Calu3 (cell line): ENCODE data around the gene RNASEH2C. TPM values are rescaled to one million over a fixed set of nuclear protein-coding genes. Genes with fewer than 3 reads are reported as not detected.
"Not testable (repeated sequence)": the region's sequence is repeated elsewhere in the genome, so short reads cannot be mapped to it uniquely, and the experiment has no call there.

ENCODE experiments used
- BruUV-seq: library from RNA; stranded (reverse); fragments of 400-500 nt; replicated peaks from 2 replicates; lab custom pipeline; 2021; lab: Mats Ljungman, UMichigan
- CTCF ChIA-PET: fragments of 300-600 bp; sonication (Branson Sonifier 250); formaldehyde crosslinking; loops from one replicate; lab custom pipeline; 2022; ENCODE audit warnings: antibody characterized with exemption; lab: Charles Lee
- DNase-seq: peaks from one replicate; pipeline ENCODE4 v3.0.0; 2022
- H3K27ac Mint-ChIP-seq: one replicate; pipeline ENCODE4 v1.8.0; 2022; ENCODE audit warnings: mixed read lengths; ENCODE audit not compliant: unreplicated experiment
- H3K27me3 Mint-ChIP-seq: one replicate; pipeline ENCODE4 v1.8.0; 2022; ENCODE audit warnings: mixed read lengths; ENCODE audit not compliant: unreplicated experiment
- H3K36me3 Mint-ChIP-seq: one replicate; pipeline ENCODE4 v1.8.0; 2022; ENCODE audit warnings: mild to moderate bottlenecking, moderate library complexity, mixed read lengths; ENCODE audit not compliant: insufficient read depth, unreplicated experiment
- H3K4me1 Mint-ChIP-seq: one replicate; pipeline ENCODE4 v1.8.0; 2022; ENCODE audit warnings: mild to moderate bottlenecking, low read depth, mixed read lengths; ENCODE audit not compliant: unreplicated experiment
- H3K4me3 Mint-ChIP-seq: one replicate; pipeline ENCODE4 v1.8.0; 2022; ENCODE audit warnings: mild to moderate bottlenecking, low read depth, moderate library complexity, mixed read lengths; ENCODE audit not compliant: unreplicated experiment
- H3K9me3 Mint-ChIP-seq: one replicate; pipeline ENCODE4 v1.8.0; 2022; ENCODE audit warnings: low read depth, mixed read lengths; ENCODE audit not compliant: unreplicated experiment
- CTCF ChIP-seq: fragments of 200-600 bp; IDR thresholded peaks from one replicate; pipeline ENCODE4 v1.8.0; 2022; ENCODE audit warnings: antibody characterized with exemption; ENCODE audit not compliant: unreplicated experiment
- intact Hi-C: fragments of 100-400 bp; cut with micrococcal nuclease; formaldehyde crosslinking; loops from one replicate; pipeline ENCODE4 v1.10.0; 2022; ENCODE audit not compliant: unreplicated experiment
- total RNA-seq: library from RNA; stranded (reverse); gene quantifications from 2 replicates; pipeline ENCODE4 v1.2.3, GENCODE V29; 2022

The RNASEH2C gene
- total RNA-seq, 1 experiment from 2014 or later: 28.2 TPM

- BruUV-seq: no TSS peak
- Mint-ChIP-seq H3K27me3 (peaks cover 3% of the 10 kb centered on the region), H3K36me3 (no peaks in the 10 kb centered on the region), H3K27ac (no peak overlapping the region), H3K4me3 (no peak overlapping the region), H3K4me1 (no peaks in the 10 kb centered on the region), H3K9me3 (no peaks in the 10 kb centered on the region)
- CTCF ChIA-PET: interaction anchor here (0.6 kb wide), 1 partner anchor 566 kb away, joined by 7 read pairs; no protein-coding TSS in a partner anchor
- DNase-seq: no peak
- TF ChIP-seq CTCF: no peak
- intact Hi-C loops: no loop called here
These were observed 43.8 kb upstream of the RNASEH2C start for GRCh38 chr11:65764434-65764833.

GRCh38 chr11:65762816-65763215, 42.2 kb upstream of the RNASEH2C start:
- H3K36me3 Mint-ChIP-seq, H3K27ac Mint-ChIP-seq, H3K9me3 Mint-ChIP-seq, H3K4me3 Mint-ChIP-seq, BruUV-seq, H3K4me1 Mint-ChIP-seq, CTCF ChIA-PET, DNase-seq, intact Hi-C loops: not testable (repeated sequence)
- H3K27me3 Mint-ChIP-seq: peaks cover 11% of the 10 kb centered on the region

GRCh38 chr11:65762169-65762568, 41.6 kb upstream of the RNASEH2C start:
- intact Hi-C loops, BruUV-seq, H3K4me3 Mint-ChIP-seq, CTCF ChIA-PET, H3K27ac Mint-ChIP-seq, DNase-seq, H3K36me3 Mint-ChIP-seq, H3K4me1 Mint-ChIP-seq, H3K9me3 Mint-ChIP-seq: not testable (repeated sequence)
- H3K27me3 Mint-ChIP-seq: peaks cover 11% of the 10 kb centered on the region

GRCh38 chr11:65745049-65745448, 24.5 kb upstream of the RNASEH2C start:
- peaks cover 88% of the 10 kb centered on the region for H3K27me3 Mint-ChIP-seq
- no peaks in the 10 kb centered on the region for H3K4me1 Mint-ChIP-seq
- intact Hi-C loops: loop anchor here (2.0 kb wide), 1 partner anchor 74 kb away; no protein-coding TSS in a partner anchor
- no peak overlapping the region for H3K27ac Mint-ChIP-seq
- CTCF ChIA-PET: interaction anchor here (0.6 to 1.5 kb wide), 9 partner anchors 8 to 143 kb away, joined by 3 to 9 read pairs (median 3); partner anchors contain the start of genes FIBP and RNASEH2C
- H3K9me3 Mint-ChIP-seq: no peaks in the 10 kb centered on the region
- DNase-seq: no peak
- H3K4me3 Mint-ChIP-seq: no peak overlapping the region
- no TSS peak for BruUV-seq
- no peaks in the 10 kb centered on the region for H3K36me3 Mint-ChIP-seq
- TF ChIP-seq CTCF: no peak

- Mint-ChIP-seq H3K27ac (no peak overlapping the region), H3K9me3 (no peaks in the 10 kb centered on the region), H3K27me3 (peaks cover 85% of the 10 kb centered on the region), H3K4me3 (no peak overlapping the region), H3K36me3 (no peaks in the 10 kb centered on the region), H3K4me1 (no peaks in the 10 kb centered on the region)
- no TSS peak for BruUV-seq
- CTCF ChIA-PET: interaction anchor here (0.6 to 1.5 kb wide), 10 partner anchors 8 to 144 kb away, joined by 3 to 9 read pairs (median 3); partner anchors contain the start of genes FIBP, KAT5 and RNASEH2C
- no peak for DNase-seq
- intact Hi-C loops: loop anchor here (2.0 kb wide), 1 partner anchor 74 kb away; no protein-coding TSS in a partner anchor
- no peak for TF ChIP-seq CTCF
These were observed 24.1 kb upstream of the RNASEH2C start for GRCh38 chr11:65744699-65745042.
